Fibroblast of lung (primary cell): Measurements from ENCODE around the gene NHSL1. TPM values are rescaled to one million over a fixed set of nuclear protein-coding genes. Genes with fewer than 3 reads are reported as not detected.

Source experiments
- DNase-seq, 2 donors: peaks; one replicate each; pipeline versions ENCODE4 v3.0.0 to v3.0.0-alpha.2; 2010; ENCODE audit warnings: low read depth in 2 of 2
- H2AFZ ChIP-seq: 2 replicates; pipeline ENCODE4 v1.5.1; 2012; ENCODE audit warnings: low read length, control low read depth, inconsistent platforms
- H3K27ac ChIP-seq: 2 replicates; pipeline ENCODE4 v1.5.1; 2011; ENCODE audit warnings: low read length, control low read depth; ENCODE audit not compliant: insufficient read depth
- H3K27me3 ChIP-seq: 2 replicates; pipeline ENCODE4 v1.5.1; 2011; ENCODE audit warnings: mild to moderate bottlenecking, low read length; ENCODE audit not compliant: control insufficient read depth, insufficient read depth
- H3K36me3 ChIP-seq: 2 replicates; pipeline ENCODE4 v1.5.1; 2011; ENCODE audit warnings: low read length; ENCODE audit not compliant: control insufficient read depth, insufficient read depth
- H3K4me1 ChIP-seq: 2 replicates; pipeline ENCODE4 v1.5.1; 2011; ENCODE audit warnings: low read length; ENCODE audit not compliant: control insufficient read depth, insufficient read depth; ENCODE audit errors: extremely low read depth
- H3K4me2 ChIP-seq: 2 replicates; pipeline ENCODE4 v1.5.1; 2011; ENCODE audit warnings: low read length, control low read depth; ENCODE audit not compliant: insufficient read depth; ENCODE audit errors: extremely low read depth
- H3K4me3 ChIP-seq, 4 experiments: fragments of 200-600 bp in 1 of 4; sonication (generic) in 1 of 4; replicated peaks in 1 of 4; 2 replicates each; pipeline ENCODE4 v1.5.1; 2011 to 2016; ENCODE audit warnings: low read length in 4 of 4, low read depth in 3 of 4, mild to moderate bottlenecking in 3 of 4, control low read depth in 2 of 4, inconsistent platforms in 1 of 4, mixed read lengths in 1 of 4; ENCODE audit not compliant: insufficient read depth in 1 of 4; ENCODE audit errors: control extremely low read depth in 1 of 4
- H3K79me2 ChIP-seq: 2 replicates; pipeline ENCODE4 v1.5.1; 2012; ENCODE audit warnings: mild to moderate bottlenecking, low read length, inconsistent platforms; ENCODE audit not compliant: control insufficient read depth, insufficient read depth
- H3K9ac ChIP-seq: 2 replicates; pipeline ENCODE4 v1.5.1; 2011; ENCODE audit warnings: mild to moderate bottlenecking, low read length, control low read depth; ENCODE audit not compliant: insufficient read depth
- H3K9me3 ChIP-seq: 2 replicates; pipeline ENCODE4 v1.5.1; 2012; ENCODE audit warnings: low read depth, low read length; ENCODE audit not compliant: control insufficient read depth, insufficient read depth
- H4K20me1 ChIP-seq: 2 replicates; pipeline ENCODE4 v1.5.1; 2011; ENCODE audit warnings: low read length; ENCODE audit not compliant: control insufficient read depth, insufficient read depth; ENCODE audit errors: extremely low read depth
- EZH2 ChIP-seq: IDR thresholded peaks from 2 replicates; pipeline ENCODE4 v1.5.1; 2012; ENCODE audit warnings: low read length, control low read depth, mild to moderate bottlenecking; ENCODE audit errors: missing control alignments
- polyA plus RNA-seq, 2 donors: library from polyadenylated mRNA; depleted of rRNA in 1 of 2; stranded (reverse) in 1 of 2; unstranded in 1 of 2; fragments of >200 nt; gene quantifications; 2 replicates each; pipeline ENCODE4 v1.2.1, GENCODE V29; 2011 to 2012; ENCODE audit warnings: missing spikeins in 1 of 2
- total RNA-seq: library from RNA; depleted of rRNA; stranded (reverse); fragments of >200 nt; gene quantifications from 2 replicates; pipeline ENCODE4 v1.2.1, GENCODE V29; 2014
- TF ChIP-seq, protein P1 (sequence below), 2 donors: IDR thresholded peaks in 1 of 2; conservative IDR thresholded peaks in 1 of 2; 1 replicate in 1 of 2; 2 replicates in 1 of 2; pipeline ENCODE4 v1.5.1; 2011 to 2012; ENCODE audit warnings: low read length in 2 of 2, control low read depth in 1 of 2, inconsistent platforms in 1 of 2, low read depth in 1 of 2, mild to moderate bottlenecking in 1 of 2

The NHSL1 gene
- total and polyA plus RNA-seq, 2 donors (not counting 1 experiment from before 2014, with no cell fraction given): 9.5 to 10.6 TPM

GRCh38 chr6:138528137-138528536 lies 28.8 kb upstream of the NHSL1 start:
- no peak overlapping the region for H2AFZ ChIP-seq
- TF ChIP-seq, protein P1, sequence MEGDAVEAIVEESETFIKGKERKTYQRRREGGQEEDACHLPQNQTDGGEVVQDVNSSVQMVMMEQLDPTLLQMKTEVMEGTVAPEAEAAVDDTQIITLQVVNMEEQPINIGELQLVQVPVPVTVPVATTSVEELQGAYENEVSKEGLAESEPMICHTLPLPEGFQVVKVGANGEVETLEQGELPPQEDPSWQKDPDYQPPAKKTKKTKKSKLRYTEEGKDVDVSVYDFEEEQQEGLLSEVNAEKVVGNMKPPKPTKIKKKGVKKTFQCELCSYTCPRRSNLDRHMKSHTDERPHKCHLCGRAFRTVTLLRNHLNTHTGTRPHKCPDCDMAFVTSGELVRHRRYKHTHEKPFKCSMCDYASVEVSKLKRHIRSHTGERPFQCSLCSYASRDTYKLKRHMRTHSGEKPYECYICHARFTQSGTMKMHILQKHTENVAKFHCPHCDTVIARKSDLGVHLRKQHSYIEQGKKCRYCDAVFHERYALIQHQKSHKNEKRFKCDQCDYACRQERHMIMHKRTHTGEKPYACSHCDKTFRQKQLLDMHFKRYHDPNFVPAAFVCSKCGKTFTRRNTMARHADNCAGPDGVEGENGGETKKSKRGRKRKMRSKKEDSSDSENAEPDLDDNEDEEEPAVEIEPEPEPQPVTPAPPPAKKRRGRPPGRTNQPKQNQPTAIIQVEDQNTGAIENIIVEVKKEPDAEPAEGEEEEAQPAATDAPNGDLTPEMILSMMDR (conservative IDR thresholded peaks at IDR 0.05 in 1 of 2, IDR thresholded peaks at IDR 0.05 in 1 of 2; ENCODE audit: low read depth in 1 of 2, low read length in 2 of 2): no peak
- TF ChIP-seq EZH2: no peak
- H3K4me1 ChIP-seq: peaks cover 2% of the 10 kb centered on the region
- no peak overlapping the region for H3K4me2 ChIP-seq
- no peaks in the 10 kb centered on the region for H3K27me3 ChIP-seq
- H4K20me1 ChIP-seq: no peaks in the 10 kb centered on the region
- peak; percentile 19 to 48 for DNase-seq
- no peaks in the 10 kb centered on the region for H3K79me2 ChIP-seq
- no peak overlapping the region for H3K27ac ChIP-seq
- no peaks in the 10 kb centered on the region for H3K9me3 ChIP-seq
- no peak overlapping the region for H3K9ac ChIP-seq
- no peak overlapping the region for H3K4me3 ChIP-seq
- no peaks in the 10 kb centered on the region for H3K36me3 ChIP-seq

DNA sequence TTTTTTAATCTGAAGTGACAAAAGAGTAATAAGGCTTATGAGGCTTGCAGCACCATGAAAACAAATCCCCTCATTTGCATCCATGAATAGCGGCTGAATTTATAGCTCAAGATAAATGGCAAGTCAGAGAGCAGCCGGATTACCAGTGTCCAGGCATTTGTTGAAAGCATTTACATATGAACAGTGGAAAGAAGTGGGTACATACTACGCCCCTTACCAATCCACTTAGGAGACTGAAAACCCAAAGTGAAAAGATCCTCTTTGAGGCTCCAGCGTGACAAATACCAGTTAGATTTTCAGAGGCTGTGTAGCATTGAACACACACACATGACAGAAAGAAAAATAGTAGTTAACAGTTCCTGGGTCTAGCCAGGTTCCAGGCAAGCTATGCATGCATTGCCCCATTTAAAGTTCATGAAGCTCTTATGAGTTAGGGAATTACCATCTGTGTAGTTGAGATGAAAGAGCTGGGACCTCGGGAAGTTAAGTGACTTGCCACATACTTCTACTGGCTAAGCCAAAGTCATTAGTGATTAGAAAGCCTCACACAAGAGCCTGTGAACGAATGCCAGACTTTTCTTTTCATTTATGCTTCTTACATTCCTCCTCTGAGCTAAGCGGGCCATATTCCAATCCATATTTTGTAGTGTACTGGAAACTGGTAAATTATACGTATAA lies 28.3 kb upstream of the NHSL1 start:
- no peak overlapping the region for H2AFZ ChIP-seq
- no peaks in the 10 kb centered on the region for H4K20me1 ChIP-seq
- no peaks in the 10 kb centered on the region for H3K79me2 ChIP-seq
- H3K9ac ChIP-seq: no peak overlapping the region
- no peak overlapping the region for H3K4me3 ChIP-seq
- TF ChIP-seq EZH2: no peak
- TF ChIP-seq, protein P1 (conservative IDR thresholded peaks at IDR 0.05 in 1 of 2, IDR thresholded peaks at IDR 0.05 in 1 of 2; ENCODE audit: low read depth in 1 of 2, low read length in 2 of 2): no peak
- no peaks in the 10 kb centered on the region for H3K9me3 ChIP-seq
- H3K36me3 ChIP-seq: no peaks in the 10 kb centered on the region
- peak; percentile 28 to 72 for DNase-seq
- H3K27ac ChIP-seq: no peak overlapping the region
- H3K4me2 ChIP-seq: peak overlapping the region; percentile 61
- H3K27me3 ChIP-seq: no peaks in the 10 kb centered on the region
- H3K4me1 ChIP-seq: peaks cover 2% of the 10 kb centered on the region

- Histone ChIP-seq H3K36me3 (no peaks in the 10 kb centered on the region), H3K79me2 (no peaks in the 10 kb centered on the region), H4K20me1 (no peaks in the 10 kb centered on the region), H2AFZ (peak overlapping the region; percentile 71), H3K9me3 (no peaks in the 10 kb centered on the region), H3K4me3 (peak overlapping the region in 2 of 4 experiments; percentile 0 to 47), H3K27ac (no peak overlapping the region), H3K27me3 (no peaks in the 10 kb centered on the region), H3K4me2 (no peak overlapping the region), H3K4me1 (peaks cover 2% of the 10 kb centered on the region), H3K9ac (no peak overlapping the region)
- peak; percentile 29 to 37 for DNase-seq
- TF ChIP-seq EZH2: no peak
- TF ChIP-seq, protein P1 (conservative IDR thresholded peaks at IDR 0.05 in 1 of 2, IDR thresholded peaks at IDR 0.05 in 1 of 2; ENCODE audit: low read depth in 1 of 2, low read length in 2 of 2): no peak
These were observed 27.5 kb upstream of the NHSL1 start for GRCh38 chr6:138526822-138527235.
